ENCODE measurements around the gene MYO5B.
A peak's percentile ranks its signal among the peaks of the same experiment; 100 is the strongest.

MYO5B gene

DNA sequence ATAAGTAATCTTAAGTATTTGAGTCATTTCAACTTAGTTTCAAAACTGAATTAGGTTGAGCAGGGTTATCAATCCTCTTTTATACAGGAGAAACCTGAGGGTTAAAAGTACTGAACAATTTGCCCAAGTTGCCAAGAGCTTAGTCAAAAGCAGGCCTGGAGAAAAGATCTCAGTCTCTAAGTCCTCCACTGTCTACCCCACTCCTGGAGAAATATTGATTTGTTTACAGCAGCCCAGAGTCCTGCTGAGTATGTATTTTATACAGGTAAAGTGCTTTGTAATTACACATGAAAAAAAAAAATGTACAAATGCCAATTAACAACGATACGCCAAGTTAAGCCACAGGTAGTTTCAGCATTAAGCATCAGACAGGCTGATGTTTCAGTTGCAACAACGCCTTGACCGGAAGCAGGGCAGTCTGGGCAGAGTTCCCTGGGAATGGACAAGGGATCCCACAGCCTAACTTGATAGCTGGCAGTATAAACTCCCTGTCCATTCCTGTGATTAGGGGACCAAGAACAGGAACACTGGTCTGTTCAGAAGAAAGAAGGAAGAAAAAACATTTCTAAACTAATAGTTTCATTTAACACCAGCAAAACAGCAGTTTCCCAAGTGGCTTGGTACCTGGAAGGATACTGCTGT is 132.9 kb downstream of the MYO5B start:
- no peak for DNase-seq

- no peak for DNase-seq
Observed at GRCh38 chr18:50060822-50061221, 134.1 kb downstream of the MYO5B start.

DNA sequence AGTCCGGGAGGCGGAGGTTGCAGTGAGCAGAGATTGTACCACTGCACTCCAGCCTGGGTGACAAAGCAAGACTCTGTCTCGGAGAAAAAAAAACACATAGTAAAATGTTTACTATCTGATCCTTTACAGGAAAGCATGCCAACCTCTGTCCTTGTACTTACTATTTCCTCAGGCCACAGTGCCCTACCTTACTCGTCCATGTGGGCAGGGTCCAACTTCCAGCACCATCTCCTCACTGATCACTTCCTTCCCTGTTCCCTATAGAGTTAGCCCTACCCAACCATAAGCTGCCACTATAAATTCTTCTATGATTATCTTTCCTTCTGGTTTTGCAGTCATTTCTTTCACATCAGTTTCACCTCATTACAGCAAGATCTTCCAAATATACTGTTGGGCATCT is 136.2 kb downstream of the MYO5B start:
- DNase-seq: no peak

GRCh38 chr18:50057009-50057408 is 137.9 kb downstream of the MYO5B start:
- no peak for DNase-seq

DNA sequence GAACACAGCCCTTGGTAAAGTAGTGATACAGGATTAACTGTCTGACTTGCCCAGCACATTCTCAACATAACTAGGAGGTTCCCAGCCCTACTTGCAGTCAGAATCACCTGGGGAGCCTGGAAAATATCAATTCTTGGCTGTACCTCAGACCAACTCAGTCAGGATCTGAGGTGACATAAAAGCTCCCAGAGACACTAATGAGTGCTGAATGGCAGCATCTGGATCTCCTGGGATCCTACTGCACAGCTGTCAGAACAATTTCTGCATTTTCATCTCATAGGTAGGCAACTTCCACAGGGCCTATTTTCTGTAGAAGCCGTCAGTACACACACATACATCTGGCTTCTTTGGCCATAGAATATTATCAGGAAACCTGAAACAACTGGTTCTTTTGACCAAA is 138.8 kb downstream of the MYO5B start:
- no peak for DNase-seq

- DNase-seq: no peak
Observed at GRCh38 chr18:50055488-50055887, 139.5 kb downstream of the MYO5B start.

DNA sequence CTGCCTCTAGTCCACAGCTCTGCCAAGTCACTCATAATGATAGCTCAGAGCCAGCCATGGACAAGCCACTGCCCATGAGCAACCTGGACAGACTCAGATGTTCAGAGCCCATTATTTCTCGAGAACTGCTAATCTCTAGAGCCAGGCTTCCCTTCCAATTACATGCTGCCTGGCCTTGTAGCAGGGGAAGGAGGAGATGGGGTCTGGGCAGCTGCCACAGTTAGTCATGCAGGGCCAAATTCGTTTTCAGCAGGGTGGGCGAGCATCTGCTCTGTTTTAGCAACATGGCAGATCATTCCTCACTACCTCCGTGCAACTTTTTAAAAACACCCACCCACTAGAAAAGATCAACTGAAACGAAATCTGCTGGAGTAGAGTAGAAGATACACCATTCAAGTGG is 141.8 kb downstream of the MYO5B start:
- no peak for DNase-seq

GRCh38 chr18:50051288-50051687 is 143.7 kb downstream of the MYO5B start:
- no peak for DNase-seq

- DNase-seq: no peak
Observed at GRCh38 chr18:50045126-50045525, 149.8 kb downstream of the MYO5B start.

DNA sequence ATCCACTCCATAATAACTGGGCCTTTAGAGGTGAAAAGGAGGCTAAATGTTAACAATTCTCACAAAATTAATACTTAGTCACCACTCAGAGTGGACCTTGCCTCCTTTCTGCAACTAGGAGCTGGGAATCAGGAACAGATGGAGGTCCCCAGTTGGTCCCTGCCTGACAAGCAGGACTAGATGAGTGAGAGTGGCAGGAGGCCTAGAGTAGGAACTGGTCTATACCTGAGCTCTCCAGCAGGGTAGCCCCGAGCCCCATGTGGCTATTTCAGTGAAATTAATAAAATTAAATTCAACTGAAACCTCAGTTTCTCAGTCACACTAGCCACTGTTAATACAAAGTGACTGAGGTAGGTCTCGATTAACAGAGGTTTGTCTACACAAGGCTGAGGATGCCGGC is 150.5 kb downstream of the MYO5B start:
- no peak for DNase-seq

DNA sequence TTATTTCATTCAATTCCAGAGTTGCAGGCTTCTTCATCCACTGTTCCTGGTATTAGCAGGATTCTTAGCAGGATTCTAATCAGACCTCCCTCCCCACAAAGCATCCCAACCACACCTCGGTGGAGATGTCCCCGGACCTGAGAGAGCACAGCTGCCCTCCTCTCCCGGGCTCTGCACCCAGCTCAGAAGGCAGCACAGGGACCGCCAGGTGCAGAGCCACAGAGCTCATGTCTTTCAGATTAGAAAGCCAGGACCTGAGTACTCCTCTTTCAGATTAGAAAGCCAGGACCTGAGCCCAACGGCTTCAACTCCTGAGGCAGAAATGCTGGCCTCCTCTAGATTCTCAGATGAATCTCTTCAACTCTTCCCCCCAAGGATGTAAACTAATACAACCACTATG is 152.3 kb downstream of the MYO5B start:
- DNase-seq: no peak

DNA sequence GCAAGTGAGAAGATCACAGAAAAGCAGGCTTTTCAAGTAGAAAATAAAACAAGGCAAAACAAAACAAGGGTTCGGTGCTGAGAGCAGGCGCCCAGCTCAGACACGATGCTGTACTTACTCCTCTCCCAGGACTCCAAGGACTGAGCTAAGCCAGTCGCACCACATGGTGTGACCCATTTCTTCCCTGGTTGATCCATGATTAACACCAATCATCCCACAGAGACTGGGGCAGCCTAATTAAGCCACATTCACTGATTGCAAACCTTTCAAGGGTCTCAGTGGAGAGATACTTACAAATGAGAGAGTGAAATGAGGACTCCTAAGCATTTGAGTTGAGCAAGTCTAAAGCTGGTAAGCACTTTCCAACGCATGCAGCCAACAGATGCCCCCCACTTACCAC is 155.2 kb downstream of the MYO5B start:
- DNase-seq: no peak

GRCh38 chr18:50038448-50038847 is 156.5 kb downstream of the MYO5B start:
- DNase-seq: no peak

DNA sequence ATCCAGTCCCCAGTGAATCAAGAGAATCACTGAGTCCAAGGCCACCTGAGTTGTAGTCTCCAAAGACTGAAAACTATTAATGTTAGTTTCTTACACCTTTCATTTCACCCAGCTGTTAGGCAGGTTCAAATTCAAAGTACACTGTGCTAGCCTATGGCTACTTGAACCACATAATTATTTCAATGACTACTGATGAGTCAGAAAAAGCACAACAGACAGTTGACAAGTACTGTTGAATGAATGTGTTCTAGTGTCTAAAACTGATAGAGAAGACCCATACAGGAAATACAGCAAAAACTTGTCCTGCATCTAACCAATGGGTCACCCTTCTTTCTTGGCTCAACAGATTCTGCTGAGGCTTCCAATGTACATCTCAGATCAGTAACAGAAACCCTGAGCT is 160.9 kb downstream of the MYO5B start:
- DNase-seq: no peak

- no peak for DNase-seq
Observed at GRCh38 chr18:50033004-50033403, 161.9 kb downstream of the MYO5B start.

DNA sequence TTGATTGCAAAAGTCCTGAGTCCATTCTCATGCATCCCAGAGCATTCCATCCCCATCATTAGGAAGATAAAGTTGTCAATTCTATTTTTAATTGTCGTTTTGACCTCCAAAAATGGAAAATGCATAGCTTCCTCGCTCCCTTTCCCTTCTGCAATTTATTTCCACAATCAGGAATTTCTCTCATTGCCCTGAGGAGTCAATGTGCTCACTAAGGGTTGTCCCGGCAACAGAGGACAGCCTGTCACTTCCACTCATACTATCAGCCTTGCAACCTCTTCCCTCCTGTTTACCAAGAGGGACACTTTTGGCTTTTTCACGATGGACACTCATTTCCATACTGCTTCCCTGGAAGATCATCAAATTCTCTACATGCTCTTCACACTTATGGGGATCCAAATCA is 164.8 kb downstream of the MYO5B start:
- DNase-seq: no peak

DNA sequence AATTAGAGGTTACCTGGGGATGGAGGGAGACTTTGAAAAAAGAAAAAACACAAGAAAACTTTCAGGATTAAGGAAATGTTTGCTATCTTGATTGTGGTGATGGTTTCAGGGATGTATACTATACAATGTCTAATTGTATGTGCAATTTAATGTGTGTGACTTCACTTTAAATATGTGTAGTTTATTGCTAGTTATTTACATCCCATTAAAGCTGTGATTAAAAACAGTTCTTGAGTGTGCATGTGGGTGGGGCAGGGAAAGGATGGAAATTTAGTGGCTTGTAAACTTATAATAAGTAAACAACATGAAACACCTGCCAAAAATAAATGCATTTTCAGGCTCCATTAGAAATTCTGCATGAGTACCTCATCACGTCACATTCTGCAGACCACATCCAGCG is 167.0 kb downstream of the MYO5B start:
- DNase-seq: no peak

DNA sequence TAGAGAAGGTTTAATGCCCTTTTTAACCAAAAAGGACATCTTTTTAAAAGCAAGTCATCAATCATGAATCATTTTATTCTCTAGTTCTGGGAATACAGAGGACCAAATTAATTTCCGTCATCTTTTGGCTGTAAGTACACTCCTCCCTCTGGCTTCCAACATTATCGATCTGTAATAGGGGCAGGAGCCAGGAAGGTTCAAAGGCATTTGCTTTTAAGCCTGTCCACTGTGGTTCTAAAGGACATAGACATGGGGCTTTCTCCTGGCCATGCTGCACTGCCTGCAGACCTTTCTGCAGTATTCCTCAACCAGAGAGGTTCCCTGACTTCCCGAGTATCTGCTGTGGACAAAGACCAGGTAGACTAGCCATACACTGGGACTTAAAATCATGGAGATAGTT is 170.5 kb downstream of the MYO5B start:
- no peak for DNase-seq

DNA sequence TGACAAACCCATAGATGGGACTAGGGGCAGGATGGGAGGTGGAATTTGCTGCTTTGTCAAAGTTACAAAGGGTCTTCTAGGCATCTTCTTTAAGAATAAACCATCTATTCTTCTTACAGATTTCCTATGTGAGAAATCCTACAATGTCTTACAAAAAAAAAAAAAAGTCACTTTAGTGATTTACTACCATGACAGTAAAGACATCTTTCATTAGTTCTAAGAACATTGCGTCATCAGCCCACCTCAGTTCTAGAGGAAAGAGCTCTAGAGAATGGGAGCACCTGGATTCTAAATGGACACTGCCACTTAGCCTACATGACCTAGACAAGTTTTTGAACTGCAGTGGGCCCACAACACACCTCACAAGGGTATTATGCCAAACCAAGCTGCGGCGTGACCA is 172.0 kb downstream of the MYO5B start:
- DNase-seq: no peak

- no peak for DNase-seq
Observed at GRCh38 chr18:50014606-50015005, 180.3 kb downstream of the MYO5B start.

DNA sequence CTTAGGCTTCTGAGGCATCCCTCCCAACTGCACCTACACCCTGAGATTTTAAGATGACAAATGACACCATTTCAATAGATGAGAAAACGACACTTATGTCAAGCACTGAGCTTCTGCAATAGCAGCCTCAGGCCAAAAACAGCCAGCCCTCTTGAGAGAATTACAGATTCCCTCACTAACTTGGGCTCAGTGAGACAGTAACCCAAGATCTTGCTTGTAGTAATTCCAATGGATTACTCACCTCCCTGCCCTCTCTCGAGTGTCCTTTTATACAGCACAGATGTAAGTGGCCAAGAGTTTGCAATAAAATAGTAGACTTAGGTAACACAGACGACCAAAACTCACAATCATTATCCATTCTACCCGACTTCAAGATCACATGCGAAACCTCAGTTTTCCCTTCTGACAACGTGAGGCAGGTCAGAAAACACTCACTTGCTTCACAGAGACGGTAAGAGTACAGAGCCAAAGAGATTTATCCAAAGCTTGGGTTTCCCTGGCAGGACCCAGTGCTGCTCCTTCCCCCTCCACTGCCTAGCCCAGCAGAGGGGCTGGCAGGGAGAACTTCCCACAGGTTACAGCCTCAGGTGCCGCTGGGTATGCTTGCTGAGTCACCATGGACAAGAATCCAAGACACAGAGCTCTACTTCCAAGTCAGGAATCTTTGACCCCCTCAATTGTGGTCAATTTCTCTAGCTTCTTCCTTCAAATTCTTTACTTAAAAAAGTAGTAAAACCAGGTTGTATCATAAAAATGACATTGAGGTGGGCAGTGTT is 181.4 kb downstream of the MYO5B start:
- no peak for DNase-seq

DNA sequence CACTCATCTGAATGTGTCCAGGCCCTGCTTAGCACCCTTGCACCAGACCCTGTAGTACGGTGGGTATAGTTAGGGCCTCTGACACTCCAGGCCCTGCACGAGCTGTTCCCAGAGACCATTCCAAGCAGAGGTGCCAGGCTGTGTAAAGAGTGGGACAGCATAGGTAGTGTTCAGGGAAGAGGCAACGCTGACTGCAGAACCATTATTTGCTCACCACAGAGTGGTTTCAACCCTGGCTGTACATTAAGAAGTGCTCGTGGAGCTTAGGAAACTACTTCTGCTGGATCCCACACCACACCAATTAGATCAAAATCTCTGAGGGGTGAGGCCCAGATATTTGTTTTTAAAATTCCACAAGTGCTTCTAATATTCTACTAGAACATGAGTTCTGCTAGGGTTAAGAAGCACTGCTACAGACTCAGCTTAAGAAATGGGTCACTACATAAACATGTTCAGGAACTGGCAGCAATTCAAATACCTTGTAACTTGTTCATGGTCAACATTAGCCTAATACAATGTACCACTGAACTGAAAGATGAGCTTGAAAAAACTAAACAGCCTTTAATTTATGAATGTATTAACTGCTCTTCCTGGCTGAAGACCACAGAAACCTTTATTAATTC is 183.0 kb downstream of the MYO5B start:
- DNase-seq: no peak

- DNase-seq: peak; percentile 60
Observed at GRCh38 chr18:50009773-50010335, 185.1 kb downstream of the MYO5B start.

- no peak for DNase-seq
Observed at GRCh38 chr18:50008306-50008705, 186.6 kb downstream of the MYO5B start.
